HTERT RPE-1 (cell line): ENCODE data around the gene NHERF1.

ENCODE experiments used
- in situ Hi-C: fragments of 300-500 bp; cut with MboI; formaldehyde crosslinking; loops from 4 replicates; pipeline ENCODE4 v1.14.3; 2020; ENCODE audit warnings: low sequenced_read_pairs

NHERF1 gene

GRCh38 chr17:74767111-74767516, 18.7 kb downstream of the NHERF1 start:
- in situ Hi-C loops: no loop called here

- in situ Hi-C loops: no loop called here
These were observed 19.8 kb downstream of the NHERF1 start for GRCh38 chr17:74768069-74768762.

GRCh38 chr17:74768763-74769114, 20.3 kb downstream of the NHERF1 start:
- in situ Hi-C loops: no loop called here

GRCh38 chr17:74769266-74769855, 20.9 kb downstream of the NHERF1 start:
- in situ Hi-C loops: no loop called here

- in situ Hi-C loops: no loop called here
These were observed 21.5 kb downstream of the NHERF1 start for GRCh38 chr17:74769856-74770497.

GRCh38 chr17:74770498-74771318, 22.3 kb downstream of the NHERF1 start:
- in situ Hi-C loops: no loop called here

- in situ Hi-C loops: no loop called here
These were observed 23.0 kb downstream of the NHERF1 start for GRCh38 chr17:74771319-74771914.

- in situ Hi-C loops: no loop called here
These were observed 23.6 kb downstream of the NHERF1 start for GRCh38 chr17:74772053-74772452.

GRCh38 chr17:74773414-74773813, 25.0 kb downstream of the NHERF1 start:
- in situ Hi-C loops: no loop called here

GRCh38 chr17:74773871-74774286, 25.5 kb downstream of the NHERF1 start:
- in situ Hi-C loops: no loop called here

- in situ Hi-C loops: no loop called here
These were observed 27.1 kb downstream of the NHERF1 start for GRCh38 chr17:74775409-74776043.

- in situ Hi-C loops: no loop called here
These were observed 27.9 kb downstream of the NHERF1 start, which contains the start of gene NAT9 for GRCh38 chr17:74776044-74776962. Gene NAT9, minus strand, starts transcription at chr17:74776345. Its CDS starts 647 bp downstream, at chr17:74775698.

- in situ Hi-C loops: no loop called here
These were observed 28.6 kb downstream of the NHERF1 start for GRCh38 chr17:74776990-74777389.

- in situ Hi-C loops: no loop called here
These were observed 29.6 kb downstream of the NHERF1 start for GRCh38 chr17:74777901-74778515.

- in situ Hi-C loops: no loop called here
These were observed 30.5 kb downstream of the NHERF1 start for GRCh38 chr17:74778960-74779359.

- in situ Hi-C loops: no loop called here
These were observed 31.1 kb downstream of the NHERF1 start for GRCh38 chr17:74779501-74779900.

GRCh38 chr17:74779948-74780400, 31.5 kb downstream of the NHERF1 start:
- in situ Hi-C loops: no loop called here

GRCh38 chr17:74780443-74781238, 32.2 kb downstream of the NHERF1 start:
- in situ Hi-C loops: no loop called here
